Astrocyte of the cerebellum (primary cell): ENCODE measurements around the gene TM6SF1.

Source experiments
- DNase-seq: peaks from one replicate; pipeline ENCODE4 v3.0.0-alpha.2; 2011; ENCODE audit warnings: low read depth
- H3K4me3 ChIP-seq: 2 replicates; pipeline ENCODE4 v1.5.1; 2011; ENCODE audit warnings: mild to moderate bottlenecking, low read depth, low read length, moderate library complexity
- CTCF ChIP-seq: IDR thresholded peaks from 2 replicates; pipeline ENCODE4 v1.5.1; 2012; ENCODE audit warnings: low read length, low read depth, moderate library complexity, mild to moderate bottlenecking; ENCODE audit errors: missing control alignments
- in situ Hi-C: cut with HindIII; loops from 2 replicates; pipeline ENCODE4 v1.10.0; 2017; ENCODE audit warnings: low sequenced_read_pairs

The TM6SF1 gene

GRCh38 chr15:83110381-83110780 lies 2.9 kb downstream of the TM6SF1 start:
- no peak for TF ChIP-seq CTCF
- in situ Hi-C loops, result loop anchor here (5.0 kb wide), 1 partner anchor 263 kb away; no protein-coding TSS in a partner anchor
- H3K4me3 ChIP-seq, result no peak overlapping the region
- no peak for DNase-seq

GRCh38 chr15:83111149-83111548 lies 3.7 kb downstream of the TM6SF1 start:
- no peak for TF ChIP-seq CTCF
- in situ Hi-C loops, result loop anchor here (5.0 kb wide), 1 partner anchor 264 kb away; no protein-coding TSS in a partner anchor
- no peak overlapping the region for H3K4me3 ChIP-seq
- DNase-seq, result no peak

GRCh38 chr15:83112233-83112955 lies 4.9 kb downstream of the TM6SF1 start:
- in situ Hi-C loops, result loop anchor here (5.0 kb wide), 1 partner anchor 265 kb away; no protein-coding TSS in a partner anchor
- DNase-seq, result peak; percentile 90

GRCh38 chr15:83112956-83113299 lies 5.5 kb downstream of the TM6SF1 start:
- H3K4me3 ChIP-seq, result no peak overlapping the region
- no peak for TF ChIP-seq CTCF
- in situ Hi-C loops, result loop anchor here (5.0 kb wide), 1 partner anchor 266 kb away; no protein-coding TSS in a partner anchor
- no peak for DNase-seq

More at GRCh38 chr15:83112233-83112955, 4.9 kb downstream of the TM6SF1 start:
- peak; percentile 26 for TF ChIP-seq CTCF
- no peak overlapping the region for H3K4me3 ChIP-seq

- DNase-seq, result no peak
- in situ Hi-C loops, result loop anchor here (5.0 kb wide), 1 partner anchor 267 kb away; no protein-coding TSS in a partner anchor
- H3K4me3 ChIP-seq, result no peak overlapping the region
- no peak for TF ChIP-seq CTCF
These were observed 6.6 kb downstream of the TM6SF1 start for GRCh38 chr15:83113881-83114674.

- in situ Hi-C loops, result loop anchor here (5.0 kb wide), 1 partner anchor 268 kb away; no protein-coding TSS in a partner anchor
- H3K4me3 ChIP-seq, result no peak overlapping the region
- no peak for DNase-seq
- no peak for TF ChIP-seq CTCF
These were observed 7.4 kb downstream of the TM6SF1 start for GRCh38 chr15:83114856-83115255.
